ENCODE data around the gene RYR2.
"Not testable (repeated sequence)": the region's sequence is repeated elsewhere in the genome, so short reads cannot be mapped to it uniquely, and the experiment has no call there.

The RYR2 gene

GRCh38 chr1:237341391-237341790 is 299.4 kb downstream of the RYR2 start:
- Histone ChIP-seq H3K27me3 (ENCODE audit: control insufficient read depth, insufficient read depth, low read length) (no peaks in the 10 kb centered on the region), H3K36me3 (ENCODE audit: control insufficient read depth, insufficient read depth, low read length) (no peaks in the 10 kb centered on the region), H3K27ac (ENCODE audit: low read depth, low read length) (no peak overlapping the region)

GRCh38 chr1:237342730-237343129 is 300.7 kb downstream of the RYR2 start:
- no peak overlapping the region for H3K4me3 ChIP-seq (ENCODE audit: low read depth, low read length)

More at GRCh38 chr1:237341391-237341790, 299.4 kb downstream of the RYR2 start:
- Histone ChIP-seq H3K4me1 (ENCODE audit: control insufficient read depth, insufficient read depth, low read length) (peaks cover 12% of the 10 kb centered on the region; the same call in 1 of the 2 replicates), H3K4me3 (ENCODE audit: low read depth, low read length) (no peak overlapping the region), H3K9ac (ENCODE audit: low read length) (no peak overlapping the region), H3K9me3 (ENCODE audit: control insufficient read depth, insufficient read depth, low read depth, low read length) (no peaks in the 10 kb centered on the region)

GRCh38 chr1:237352747-237353146 is 310.8 kb downstream of the RYR2 start:
- no peak overlapping the region for H3K27ac ChIP-seq (ENCODE audit: low read depth, low read length)
- H3K27me3 ChIP-seq (ENCODE audit: control insufficient read depth, insufficient read depth, low read length): no peaks in the 10 kb centered on the region
- no peaks in the 10 kb centered on the region for H3K9me3 ChIP-seq (ENCODE audit: control insufficient read depth, insufficient read depth, low read depth, low read length)
- no peak overlapping the region for H3K9ac ChIP-seq (ENCODE audit: low read length)
- no peaks in the 10 kb centered on the region for H3K4me1 ChIP-seq (ENCODE audit: control insufficient read depth, insufficient read depth, low read length)
- H3K4me3 ChIP-seq (ENCODE audit: low read depth, low read length): no peak overlapping the region
- H3K36me3 ChIP-seq (ENCODE audit: control insufficient read depth, insufficient read depth, low read length): no peaks in the 10 kb centered on the region

More at GRCh38 chr1:237342730-237343129, 300.7 kb downstream of the RYR2 start:
- Histone ChIP-seq H3K9me3 (ENCODE audit: control insufficient read depth, insufficient read depth, low read depth, low read length) (no peaks in the 10 kb centered on the region), H3K4me1 (ENCODE audit: control insufficient read depth, insufficient read depth, low read length) (peaks cover 12% of the 10 kb centered on the region; the same call in 1 of the 2 replicates), H3K36me3 (ENCODE audit: control insufficient read depth, insufficient read depth, low read length) (no peaks in the 10 kb centered on the region), H3K9ac (ENCODE audit: low read length) (no peak overlapping the region), H3K27me3 (ENCODE audit: control insufficient read depth, insufficient read depth, low read length) (no peaks in the 10 kb centered on the region), H3K27ac (ENCODE audit: low read depth, low read length) (no peak overlapping the region)

DNA sequence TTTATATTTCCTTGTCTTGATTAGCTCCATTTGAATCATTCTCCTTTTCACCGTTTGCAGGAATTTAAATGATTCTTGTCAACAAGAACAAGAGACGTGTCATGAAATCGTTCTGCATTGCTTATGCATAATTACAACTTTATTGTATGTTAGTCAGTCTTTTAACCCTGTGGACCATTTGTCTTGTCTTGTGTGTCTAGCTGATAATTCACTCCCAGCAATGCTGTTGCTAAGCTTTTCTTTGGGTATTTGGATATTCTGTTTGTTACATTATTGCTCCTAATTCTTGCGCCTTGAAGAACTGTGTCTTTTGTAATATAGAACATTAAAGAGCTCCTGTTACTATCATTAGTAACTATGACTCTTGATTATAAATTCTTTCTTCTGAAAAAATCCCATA is 311.9 kb downstream of the RYR2 start:
- Histone ChIP-seq H3K9me3 (ENCODE audit: control insufficient read depth, insufficient read depth, low read depth, low read length) (no peaks in the 10 kb centered on the region), H3K27me3 (ENCODE audit: control insufficient read depth, insufficient read depth, low read length) (no peaks in the 10 kb centered on the region), H3K27ac (ENCODE audit: low read depth, low read length) (no peak overlapping the region), H3K9ac (ENCODE audit: low read length) (no peak overlapping the region), H3K36me3 (ENCODE audit: control insufficient read depth, insufficient read depth, low read length) (no peaks in the 10 kb centered on the region), H3K4me3 (ENCODE audit: low read depth, low read length) (no peak overlapping the region), H3K4me1 (ENCODE audit: control insufficient read depth, insufficient read depth, low read length) (no peaks in the 10 kb centered on the region)

- no peak overlapping the region for H3K9ac ChIP-seq (ENCODE audit: low read length)
- H3K36me3 ChIP-seq (ENCODE audit: control insufficient read depth, insufficient read depth, low read length): no peaks in the 10 kb centered on the region
- H3K27ac ChIP-seq (ENCODE audit: low read depth, low read length): no peak overlapping the region
- H3K9me3 ChIP-seq (ENCODE audit: control insufficient read depth, insufficient read depth, low read depth, low read length): no peaks in the 10 kb centered on the region
- no peaks in the 10 kb centered on the region for H3K27me3 ChIP-seq (ENCODE audit: control insufficient read depth, insufficient read depth, low read length)
- H3K4me3 ChIP-seq (ENCODE audit: low read depth, low read length): no peak overlapping the region
- no peaks in the 10 kb centered on the region for H3K4me1 ChIP-seq (ENCODE audit: control insufficient read depth, insufficient read depth, low read length)
Measured at GRCh38 chr1:237355022-237355421, 313.0 kb downstream of the RYR2 start.

DNA sequence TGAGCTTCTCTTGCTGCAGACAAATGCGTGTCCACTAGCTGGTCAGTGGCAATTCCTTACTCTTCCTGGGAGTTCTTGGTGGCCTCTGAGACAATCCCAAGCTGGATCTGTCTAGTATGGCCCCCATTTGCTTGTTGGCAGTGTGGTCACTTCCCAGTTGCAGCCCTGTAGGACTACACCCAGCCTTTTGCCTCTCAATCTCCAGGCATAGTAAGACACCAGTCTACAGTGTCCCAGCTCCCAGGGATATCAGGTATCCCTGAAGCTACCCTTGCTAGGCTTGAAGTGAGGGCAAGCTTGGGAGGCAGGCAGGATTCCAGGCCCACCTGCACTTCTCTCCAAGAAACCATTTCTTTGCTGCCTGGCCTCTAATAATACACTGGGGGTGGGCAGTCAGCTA is 316.6 kb downstream of the RYR2 start:
- Histone ChIP-seq H3K4me3 (ENCODE audit: low read depth, low read length) (no peak overlapping the region), H3K27me3 (ENCODE audit: control insufficient read depth, insufficient read depth, low read length) (no peaks in the 10 kb centered on the region), H3K27ac (ENCODE audit: low read depth, low read length) (no peak overlapping the region), H3K9ac (ENCODE audit: low read length) (no peak overlapping the region), H3K36me3 (ENCODE audit: control insufficient read depth, insufficient read depth, low read length) (no peaks in the 10 kb centered on the region), H3K4me1 (ENCODE audit: control insufficient read depth, insufficient read depth, low read length) (no peaks in the 10 kb centered on the region), H3K9me3 (ENCODE audit: control insufficient read depth, insufficient read depth, low read depth, low read length) (no peaks in the 10 kb centered on the region)

DNA sequence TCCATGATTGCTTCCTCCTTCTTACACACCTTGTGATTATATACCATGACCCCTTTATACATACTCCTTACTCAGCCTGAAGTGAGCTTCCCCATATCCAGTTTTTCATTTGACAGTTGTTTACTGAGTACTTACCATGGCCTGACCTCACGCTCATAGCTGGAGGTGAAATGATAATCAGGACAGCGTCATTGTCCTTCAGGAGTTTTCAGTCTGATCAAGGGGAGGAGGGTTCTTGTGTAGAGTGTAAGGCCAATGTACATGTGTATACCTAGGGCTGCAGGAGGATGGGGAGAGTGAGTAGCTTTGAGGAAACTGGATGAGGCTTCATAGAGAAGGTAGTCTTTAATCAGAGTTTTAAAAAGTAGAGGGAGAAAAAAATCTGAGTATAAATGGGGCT is 325.8 kb downstream of the RYR2 start:
- Histone ChIP-seq H3K9ac (ENCODE audit: low read length) (no peak overlapping the region), H3K9me3 (ENCODE audit: control insufficient read depth, insufficient read depth, low read depth, low read length) (no peaks in the 10 kb centered on the region), H3K27ac (ENCODE audit: low read depth, low read length) (no peak overlapping the region), H3K4me3 (ENCODE audit: low read depth, low read length) (no peak overlapping the region), H3K4me1 (ENCODE audit: control insufficient read depth, insufficient read depth, low read length) (no peaks in the 10 kb centered on the region), H3K36me3 (ENCODE audit: control insufficient read depth, insufficient read depth, low read length) (no peaks in the 10 kb centered on the region), H3K27me3 (ENCODE audit: control insufficient read depth, insufficient read depth, low read length) (no peaks in the 10 kb centered on the region)

DNA sequence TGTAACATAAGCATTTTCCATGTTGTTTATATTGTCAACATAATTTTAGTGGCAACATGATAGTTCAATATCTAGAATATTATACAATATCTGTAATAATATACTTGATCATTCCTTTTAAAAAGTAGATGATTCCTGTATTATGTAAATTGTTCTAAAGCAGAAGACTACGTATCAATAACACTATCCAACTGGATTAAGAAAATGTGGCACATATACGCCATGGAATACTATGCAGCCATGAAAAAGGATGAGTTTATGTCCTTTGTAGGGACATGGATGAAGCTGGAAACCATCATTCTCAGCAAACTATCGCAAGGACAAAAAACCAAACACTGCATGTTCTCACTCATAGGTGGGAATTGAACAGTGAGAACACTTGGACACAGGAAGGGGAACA is 329.5 kb downstream of the RYR2 start:
- H3K4me1 ChIP-seq (ENCODE audit: control insufficient read depth, insufficient read depth, low read length); H3K36me3 ChIP-seq (ENCODE audit: control insufficient read depth, insufficient read depth, low read length); H3K27me3 ChIP-seq (ENCODE audit: control insufficient read depth, insufficient read depth, low read length); H3K9ac ChIP-seq (ENCODE audit: low read length); H3K4me3 ChIP-seq (ENCODE audit: low read depth, low read length); H3K9me3 ChIP-seq (ENCODE audit: control insufficient read depth, insufficient read depth, low read depth, low read length); H3K27ac ChIP-seq (ENCODE audit: low read depth, low read length): not testable (repeated sequence)

DNA sequence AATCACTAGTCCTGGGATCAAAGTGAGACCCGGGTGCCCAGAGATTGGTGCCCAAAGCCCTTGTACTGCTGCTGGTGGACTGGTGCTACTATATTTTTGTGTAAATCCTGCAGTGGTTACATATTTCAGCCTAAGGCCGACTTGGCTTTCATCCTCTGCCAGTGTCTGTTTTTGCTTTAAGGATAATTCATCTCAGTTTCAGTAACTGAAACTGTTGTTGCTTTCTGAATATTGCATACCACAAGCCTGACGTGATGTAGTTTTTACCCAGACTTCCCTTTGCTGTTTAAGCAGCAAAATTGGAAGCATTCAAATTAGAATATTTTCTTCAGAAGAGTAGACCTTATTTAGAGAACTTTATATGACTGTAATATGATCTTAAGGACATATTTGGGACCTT is 341.8 kb downstream of the RYR2 start:
- Histone ChIP-seq H3K9ac (ENCODE audit: low read length) (no peak overlapping the region), H3K9me3 (ENCODE audit: control insufficient read depth, insufficient read depth, low read depth, low read length) (no peaks in the 10 kb centered on the region), H3K4me1 (ENCODE audit: control insufficient read depth, insufficient read depth, low read length) (no peaks in the 10 kb centered on the region), H3K36me3 (ENCODE audit: control insufficient read depth, insufficient read depth, low read length) (no peaks in the 10 kb centered on the region), H3K27me3 (ENCODE audit: control insufficient read depth, insufficient read depth, low read length) (no peaks in the 10 kb centered on the region), H3K4me3 (ENCODE audit: low read depth, low read length) (no peak overlapping the region), H3K27ac (ENCODE audit: low read depth, low read length) (no peak overlapping the region)

DNA sequence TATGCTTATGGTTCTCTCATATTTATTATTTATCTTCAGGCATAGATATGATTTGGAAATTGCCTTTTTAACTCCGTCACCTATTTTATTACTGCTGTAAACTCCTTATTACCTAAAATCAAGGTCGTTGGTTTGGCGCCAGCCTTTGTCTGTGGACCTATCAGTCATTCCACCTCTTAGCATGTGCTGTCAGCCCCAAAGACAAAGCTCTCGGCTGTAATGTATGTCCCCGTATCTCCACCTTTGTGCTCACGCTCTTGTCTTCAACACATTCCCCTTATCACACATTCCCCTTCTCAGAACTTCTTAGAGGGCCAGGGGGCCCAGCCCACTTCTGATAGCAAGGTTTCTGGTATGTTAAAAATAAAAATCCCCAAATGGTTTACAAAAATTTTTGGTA is 342.2 kb downstream of the RYR2 start:
- Histone ChIP-seq H3K4me3 (ENCODE audit: low read depth, low read length) (no peak overlapping the region), H3K27me3 (ENCODE audit: control insufficient read depth, insufficient read depth, low read length) (no peaks in the 10 kb centered on the region), H3K4me1 (ENCODE audit: control insufficient read depth, insufficient read depth, low read length) (no peaks in the 10 kb centered on the region), H3K36me3 (ENCODE audit: control insufficient read depth, insufficient read depth, low read length) (no peaks in the 10 kb centered on the region), H3K9ac (ENCODE audit: low read length) (no peak overlapping the region), H3K27ac (ENCODE audit: low read depth, low read length) (no peak overlapping the region), H3K9me3 (ENCODE audit: control insufficient read depth, insufficient read depth, low read depth, low read length) (no peaks in the 10 kb centered on the region)

GRCh38 chr1:237386362-237387143 is 344.6 kb downstream of the RYR2 start:
- Histone ChIP-seq H3K27ac (ENCODE audit: low read depth, low read length) (no peak overlapping the region), H3K27me3 (ENCODE audit: control insufficient read depth, insufficient read depth, low read length) (no peaks in the 10 kb centered on the region), H3K9me3 (ENCODE audit: control insufficient read depth, insufficient read depth, low read depth, low read length) (no peaks in the 10 kb centered on the region), H3K4me1 (ENCODE audit: control insufficient read depth, insufficient read depth, low read length) (no peaks in the 10 kb centered on the region), H3K36me3 (ENCODE audit: control insufficient read depth, insufficient read depth, low read length) (no peaks in the 10 kb centered on the region), H3K4me3 (ENCODE audit: low read depth, low read length) (no peak overlapping the region), H3K9ac (ENCODE audit: low read length) (no peak overlapping the region)
